GM23338 (cell line): Measurements from ENCODE around the gene RASL12. TPM values are rescaled to one million over a fixed set of nuclear protein-coding genes. Genes with fewer than 3 reads are reported as not detected.

ENCODE experiments used
- ATAC-seq: fragments of 200-7000 bp; cut with Tn5 transposase; 3 replicates; pipeline ENCODE4 v1.9.1; 2020
- DNase-seq: peaks from one replicate; pipeline ENCODE4 v3.0.0-alpha.2; 2015; ENCODE audit warnings: low spot score
- H2AFZ ChIP-seq: fragments of 200-600 bp; sonication (generic); 2 replicates; pipeline ENCODE4 v1.8.0; 2016; ENCODE audit warnings: antibody characterized with exemption, mild to moderate bottlenecking, moderate library complexity
- H3F3A ChIP-seq: fragments of 200-600 bp; sonication (generic); replicated peaks from 2 replicates; pipeline ENCODE4 v1.8.0; 2017; ENCODE audit warnings: antibody characterized with exemption, mixed run types, low read depth
- H3K27ac ChIP-seq: fragments of 200-600 bp; sonication (generic); 2 replicates; pipeline ENCODE4 v1.6.1; 2016; ENCODE audit warnings: low read depth
- H3K27me3 ChIP-seq: fragments of 200-600 bp; sonication (generic); 2 replicates; pipeline ENCODE4 v1.8.0; 2016; ENCODE audit warnings: mild to moderate bottlenecking, mixed run types, moderate library complexity; ENCODE audit not compliant: insufficient read depth
- H3K36me3 ChIP-seq: fragments of 200-600 bp; sonication (generic); 2 replicates; pipeline ENCODE4 v1.8.0; 2016; ENCODE audit warnings: mild to moderate bottlenecking; ENCODE audit not compliant: insufficient read depth
- H3K4me1 ChIP-seq: fragments of 200-600 bp; sonication (generic); 2 replicates; pipeline ENCODE4 v1.8.0; 2016; ENCODE audit warnings: mild to moderate bottlenecking, moderate library complexity; ENCODE audit not compliant: insufficient read depth
- H3K4me2 ChIP-seq: fragments of 200-600 bp; sonication (generic); 2 replicates; pipeline ENCODE4 v1.7.1; 2017; ENCODE audit warnings: mixed run types
- H3K4me3 ChIP-seq: fragments of 200-600 bp; sonication (generic); 2 replicates; pipeline ENCODE4 v1.6.1; 2016; ENCODE audit warnings: mixed run types
- H3K79me2 ChIP-seq: fragments of 200-600 bp; sonication (generic); replicated peaks from 2 replicates; pipeline ENCODE4 v1.8.0; 2017; ENCODE audit warnings: mild to moderate bottlenecking; ENCODE audit not compliant: insufficient read depth
- H3K9me2 ChIP-seq: fragments of 200-600 bp; sonication (generic); 2 replicates; pipeline ENCODE4 v1.8.0; 2017; ENCODE audit not compliant: insufficient read depth
- H4K20me1 ChIP-seq: fragments of 200-600 bp; sonication (generic); replicated peaks from 2 replicates; pipeline ENCODE4 v1.8.0; 2017; ENCODE audit warnings: mild to moderate bottlenecking; ENCODE audit not compliant: insufficient read depth
- H3K27ac Mint-ChIP-seq: 2 replicates; pipeline ENCODE4 v1.8.0; 2020; ENCODE audit warnings: inconsistent platforms, mild to moderate bottlenecking, moderate library complexity, mixed read lengths
- H3K27me3 Mint-ChIP-seq: 3 replicates; pipeline ENCODE4 v1.8.0; 2022; ENCODE audit warnings: low read depth, mild to moderate bottlenecking, moderate library complexity, mixed read lengths, inconsistent platforms; ENCODE audit not compliant: insufficient read depth, poor library complexity
- H3K36me3 Mint-ChIP-seq: 3 replicates; pipeline ENCODE4 v1.8.0; 2021; ENCODE audit warnings: low read depth, mild to moderate bottlenecking, inconsistent platforms, moderate library complexity, mixed read lengths
- H3K4me1 Mint-ChIP-seq: 3 replicates; pipeline ENCODE4 v1.8.0; 2020; ENCODE audit warnings: mild to moderate bottlenecking, inconsistent platforms, mixed read lengths
- H3K4me3 Mint-ChIP-seq: 3 replicates; pipeline ENCODE4 v1.8.0; 2021; ENCODE audit warnings: moderate library complexity, mild to moderate bottlenecking, inconsistent platforms, mixed read lengths
- H3K9me3 Mint-ChIP-seq: 3 replicates; pipeline ENCODE4 v1.8.0; 2020; ENCODE audit warnings: moderate library complexity, mild to moderate bottlenecking, inconsistent platforms, mixed read lengths
- CREB1 ChIP-seq: fragments of 250-450 bp; sonication (Bioruptor Pico); IDR thresholded peaks from 2 replicates; pipeline ENCODE4 v1.5.0; 2020; ENCODE audit warnings: low read depth, mild to moderate bottlenecking, moderate library complexity
- CTCF ChIP-seq, 2 experiments: fragments of 200-600 bp in 1 of 2; sonication (generic) in 1 of 2; conservative IDR thresholded peaks; 2 replicates each; pipeline versions ENCODE4 v1.5.1 to v1.6.1; 2016 to 2017; ENCODE audit warnings: antibody characterized with exemption in 2 of 2, low read depth in 2 of 2, mild to moderate bottlenecking in 2 of 2, moderate library complexity in 1 of 2
- ETS1 ChIP-seq: IDR thresholded peaks from 2 replicates; pipeline ENCODE4 v1.6.1; 2016; ENCODE audit warnings: antibody characterized with exemption
- EZH2 ChIP-seq: fragments of 200-600 bp; sonication (generic); IDR thresholded peaks from one replicate; pipeline ENCODE4 v1.8.0; 2017; ENCODE audit warnings: antibody characterized with exemption, mild to moderate bottlenecking, low read depth; ENCODE audit not compliant: unreplicated experiment
- EZH2phosphoT487 ChIP-seq: fragments of 200-600 bp; sonication (generic); IDR thresholded peaks from one replicate; pipeline ENCODE4 v1.8.1; 2018; ENCODE audit warnings: antibody characterized with exemption; ENCODE audit not compliant: unreplicated experiment
- JUNB ChIP-seq: IDR thresholded peaks from one replicate; pipeline ENCODE4 v1.6.1; 2016; ENCODE audit warnings: antibody characterized with exemption; ENCODE audit not compliant: unreplicated experiment
- NANOG ChIP-seq: IDR thresholded peaks from 2 replicates; pipeline ENCODE4 v1.6.1; 2016; ENCODE audit warnings: antibody characterized with exemption, borderline replicate concordance
- POLR2AphosphoS5 ChIP-seq: IDR thresholded peaks from 2 replicates; pipeline ENCODE4 v1.6.1; 2016; ENCODE audit warnings: antibody characterized with exemption, low read depth
- REST ChIP-seq: IDR thresholded peaks from one replicate; pipeline ENCODE4 v1.6.1; 2018; ENCODE audit warnings: antibody characterized with exemption; ENCODE audit not compliant: unreplicated experiment
- STAT1 ChIP-seq: IDR thresholded peaks from one replicate; pipeline ENCODE4 v1.6.1; 2016; ENCODE audit warnings: antibody characterized with exemption; ENCODE audit not compliant: unreplicated experiment
- ZNF114 ChIP-seq: fragments of 250-450 bp; sonication (Bioruptor Pico); IDR thresholded peaks from 2 replicates; pipeline ENCODE4 v1.5.0; 2020; ENCODE audit warnings: mild to moderate bottlenecking, moderate library complexity
- ZNF331 ChIP-seq: fragments of 250-450 bp; sonication (Bioruptor Pico); IDR thresholded peaks from 2 replicates; pipeline ENCODE4 v1.5.0; 2020; ENCODE audit warnings: low read depth, mild to moderate bottlenecking, moderate library complexity
- ZNF462 ChIP-seq: fragments of 250-450 bp; sonication (Bioruptor Pico); IDR thresholded peaks from 2 replicates; pipeline ENCODE4 v1.5.0; 2020; ENCODE audit warnings: mild to moderate bottlenecking, moderate library complexity
- polyA plus RNA-seq: library from polyadenylated mRNA; unstranded; fragments of >200 nt; fragmentation: Nextera tagmentation; extraction: Ambion mirVana; gene quantifications from 2 replicates; pipeline ENCODE4 v1.2.1, GENCODE V29; 2016
- total RNA-seq: library from RNA; depleted of rRNA; stranded (reverse); fragments of >200 nt; shearing (Covaris generic); gene quantifications from 2 replicates; pipeline ENCODE4 v1.2.3, GENCODE V29; 2014

The RASL12 gene
- total and polyA plus RNA-seq, 2 experiments from 2014 or later, result 4.5 to 27.7 TPM

GRCh38 chr15:65028338-65028737 is 39.5 kb downstream of the RASL12 start:
- peak overlapping the region; percentile 97 for H3K4me2 ChIP-seq
- 0 out of 2 replicates have a peak, but pooled peaks cover 6% of the 10 kb centered on the region for H3F3A ChIP-seq
- H3K4me1 ChIP-seq, result peaks cover 10% of the 10 kb centered on the region
- no peak for ATAC-seq
- H3K9me3 Mint-ChIP-seq, result no peaks in the 10 kb centered on the region
- no peak for TF ChIP-seq NANOG
- TF ChIP-seq ZNF114 (CRISPR knock-in tag), result no peak
- no peak for TF ChIP-seq EZH2phosphoT487
- no peak for TF ChIP-seq REST
- no peak for TF ChIP-seq EZH2
- no peak for TF ChIP-seq POLR2AphosphoS5
- TF ChIP-seq ZNF462, result no peak
- no peak for TF ChIP-seq JUNB
- TF ChIP-seq ETS1, result no peak
- no peak for TF ChIP-seq STAT1
- no peak for TF ChIP-seq CTCF (conservative IDR thresholded peaks at IDR 0.05; ENCODE audit: low read depth in 2 of 2)
- TF ChIP-seq CREB1 (CRISPR knock-in tag), result no peak
- TF ChIP-seq ZNF331 (CRISPR knock-in tag), result no peak
- no peaks in the 10 kb centered on the region for H3K27me3 ChIP-seq
- H3K36me3 Mint-ChIP-seq, result peaks cover 16% of the 10 kb centered on the region
- no peak overlapping the region for H3K27ac ChIP-seq
- H3K27me3 Mint-ChIP-seq, result peaks cover 11% of the 10 kb centered on the region
- peaks cover 12% of the 10 kb centered on the region for H3K4me1 Mint-ChIP-seq
- no peak for DNase-seq
- peak overlapping the region; percentile 98 for H3K4me3 ChIP-seq
- peaks cover 15% of the 10 kb centered on the region for H4K20me1 ChIP-seq
- H3K36me3 ChIP-seq, result no peaks in the 10 kb centered on the region
- peaks cover 15% of the 10 kb centered on the region for H3K79me2 ChIP-seq
- no peaks in the 10 kb centered on the region for H3K9me2 ChIP-seq
- H3K27ac Mint-ChIP-seq, result no peak overlapping the region
- H3K4me3 Mint-ChIP-seq, result peak overlapping the region; percentile 80
- H2AFZ ChIP-seq, result no peak overlapping the region
